ENCODE data around the gene LSM7. TPM values are rescaled to one million over a fixed set of nuclear protein-coding genes. Genes with fewer than 3 reads are reported as not detected.

The LSM7 gene
- total RNA-seq, 1 donor from 2014 or later = 31.4 TPM

DNA sequence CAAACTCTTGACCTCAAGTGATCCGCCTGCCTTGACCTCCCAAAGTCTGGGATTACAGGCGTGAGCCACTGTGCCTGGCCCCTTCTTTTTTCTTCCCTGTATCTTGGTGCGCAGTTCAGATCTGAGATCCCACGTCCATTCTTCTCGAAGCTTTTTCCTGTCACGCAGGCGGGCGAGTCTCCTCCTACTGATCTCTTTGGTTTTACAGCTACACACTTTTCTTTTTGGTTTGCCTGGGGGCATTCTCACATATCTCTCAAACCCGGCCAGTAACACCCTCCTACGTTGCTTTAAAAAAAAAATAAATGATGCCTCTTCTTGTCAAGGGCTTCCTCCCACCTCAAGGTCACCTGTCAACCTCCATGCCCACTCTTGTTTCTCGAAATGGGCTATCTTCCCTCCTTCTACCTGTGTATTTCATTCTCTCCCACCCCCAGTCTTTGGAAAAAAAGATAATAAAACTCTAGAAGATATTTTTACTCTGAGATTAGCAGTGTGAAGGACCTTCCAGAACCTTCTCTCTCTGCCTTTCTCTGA, 43.8 kb upstream of the LSM7 start:
- DNase-seq (ENCODE audit: low spot score in 2 of 2) = no peak
- Histone ChIP-seq H3K4me1 (no peaks in the 10 kb centered on the region), H3K36me3 (no peaks in the 10 kb centered on the region), H3K4me3 (no peak overlapping the region), H3K9me3 (no peaks in the 10 kb centered on the region), H3K27me3 (no peaks in the 10 kb centered on the region), H3K27ac (no peak overlapping the region)
- TF ChIP-seq, protein P1, sequence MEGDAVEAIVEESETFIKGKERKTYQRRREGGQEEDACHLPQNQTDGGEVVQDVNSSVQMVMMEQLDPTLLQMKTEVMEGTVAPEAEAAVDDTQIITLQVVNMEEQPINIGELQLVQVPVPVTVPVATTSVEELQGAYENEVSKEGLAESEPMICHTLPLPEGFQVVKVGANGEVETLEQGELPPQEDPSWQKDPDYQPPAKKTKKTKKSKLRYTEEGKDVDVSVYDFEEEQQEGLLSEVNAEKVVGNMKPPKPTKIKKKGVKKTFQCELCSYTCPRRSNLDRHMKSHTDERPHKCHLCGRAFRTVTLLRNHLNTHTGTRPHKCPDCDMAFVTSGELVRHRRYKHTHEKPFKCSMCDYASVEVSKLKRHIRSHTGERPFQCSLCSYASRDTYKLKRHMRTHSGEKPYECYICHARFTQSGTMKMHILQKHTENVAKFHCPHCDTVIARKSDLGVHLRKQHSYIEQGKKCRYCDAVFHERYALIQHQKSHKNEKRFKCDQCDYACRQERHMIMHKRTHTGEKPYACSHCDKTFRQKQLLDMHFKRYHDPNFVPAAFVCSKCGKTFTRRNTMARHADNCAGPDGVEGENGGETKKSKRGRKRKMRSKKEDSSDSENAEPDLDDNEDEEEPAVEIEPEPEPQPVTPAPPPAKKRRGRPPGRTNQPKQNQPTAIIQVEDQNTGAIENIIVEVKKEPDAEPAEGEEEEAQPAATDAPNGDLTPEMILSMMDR (IDR thresholded peaks at IDR 0.05) = no peak
- intact Hi-C loops (cut with DNase I) = no loop called here

- Histone ChIP-seq H3K4me1 (no peaks in the 10 kb centered on the region), H3K27me3 (no peaks in the 10 kb centered on the region), H3K27ac (no peak overlapping the region), H3K4me3 (no peak overlapping the region), H3K36me3 (no peaks in the 10 kb centered on the region), H3K9me3 (no peaks in the 10 kb centered on the region)
- intact Hi-C loops (cut with DNase I) = no loop called here
- TF ChIP-seq, protein P1 (IDR thresholded peaks at IDR 0.05) = no peak
- DNase-seq (ENCODE audit: low spot score in 2 of 2) = no peak
Observed at GRCh38 chr19:2371656-2372055, 43.3 kb upstream of the LSM7 start.

DNA sequence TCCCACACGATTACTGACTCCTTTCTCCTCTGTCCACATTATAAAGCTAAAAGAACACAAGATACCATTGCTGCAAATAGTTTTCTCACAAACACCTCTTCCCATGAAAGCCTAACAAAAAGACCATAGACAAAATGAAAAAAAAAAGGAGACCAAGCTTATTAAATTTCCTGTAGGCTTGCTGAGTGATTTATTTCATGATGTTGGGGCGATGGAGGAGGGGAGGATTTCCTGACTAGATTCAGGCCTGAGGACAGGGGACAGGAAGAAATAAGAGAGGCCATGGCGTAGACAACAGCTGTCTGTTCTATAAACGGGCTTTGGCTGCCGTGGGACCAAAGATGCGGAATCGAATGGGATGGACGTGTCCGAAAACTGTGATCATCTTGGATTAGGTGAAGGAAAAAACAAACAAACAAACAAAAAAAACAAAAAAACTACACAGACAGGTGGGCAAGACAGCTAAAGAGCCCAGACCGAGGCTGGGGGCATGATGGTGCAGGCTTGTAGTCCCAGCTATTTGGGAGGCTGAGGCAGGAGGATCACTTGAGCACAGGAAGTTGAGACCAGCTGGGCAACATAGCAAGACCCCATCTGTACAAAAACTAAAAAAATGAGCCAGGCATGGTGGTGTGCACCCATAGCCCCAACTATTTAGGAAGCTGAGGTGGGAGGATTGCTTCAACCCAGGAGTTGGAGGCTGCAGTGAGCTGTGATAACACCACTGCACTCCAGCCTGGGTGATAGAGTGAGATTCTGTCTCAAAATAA, 37.0 kb upstream of the LSM7 start:
- TF ChIP-seq, protein P1 (IDR thresholded peaks at IDR 0.05) = no peak
- no peak for DNase-seq (ENCODE audit: low spot score in 2 of 2)
- Histone ChIP-seq H3K4me1 (no peaks in the 10 kb centered on the region), H3K27me3 (peaks cover 8% of the 10 kb centered on the region), H3K9me3 (no peaks in the 10 kb centered on the region), H3K4me3 (no peak overlapping the region), H3K27ac (no peak overlapping the region), H3K36me3 (no peaks in the 10 kb centered on the region)
- intact Hi-C loops (cut with DNase I) = no loop called here

GRCh38 chr19:2363419-2363818, 35.0 kb upstream of the LSM7 start:
- no peak overlapping the region for H3K27ac ChIP-seq
- H3K4me3 ChIP-seq = no peak overlapping the region
- no peaks in the 10 kb centered on the region for H3K9me3 ChIP-seq
- peaks cover 16% of the 10 kb centered on the region for H3K27me3 ChIP-seq
- TF ChIP-seq, protein P1 (IDR thresholded peaks at IDR 0.05) = no peak
- no peaks in the 10 kb centered on the region for H3K36me3 ChIP-seq
- no peaks in the 10 kb centered on the region for H3K4me1 ChIP-seq
- DNase-seq (ENCODE audit: low spot score in 2 of 2) = no peak
- intact Hi-C loops (cut with DNase I) = no loop called here

DNA sequence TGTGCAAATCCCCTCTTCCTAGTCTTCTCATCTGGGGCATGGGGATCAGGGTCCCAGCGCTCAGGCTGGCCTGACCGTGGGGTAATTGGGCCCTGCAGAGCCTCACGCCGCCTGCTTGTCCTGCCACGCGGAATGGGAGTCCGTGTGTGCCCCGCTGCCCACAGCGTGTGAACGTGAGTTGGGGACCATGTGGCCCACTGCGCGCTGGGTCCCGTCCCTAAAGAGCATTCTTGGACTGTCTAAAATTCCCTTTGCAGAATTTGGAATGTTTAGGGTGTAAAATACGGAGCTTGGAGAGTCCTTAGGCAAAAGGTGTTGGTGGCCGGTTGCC, 34.5 kb upstream of the LSM7 start:
- peaks cover 16% of the 10 kb centered on the region for H3K27me3 ChIP-seq
- intact Hi-C loops (cut with DNase I) = no loop called here

More for the DNA sequence above, 34.5 kb upstream of the LSM7 start:
- Histone ChIP-seq H3K36me3 (no peaks in the 10 kb centered on the region), H3K4me3 (no peak overlapping the region), H3K4me1 (no peaks in the 10 kb centered on the region), H3K9me3 (no peaks in the 10 kb centered on the region), H3K27ac (no peak overlapping the region)
- TF ChIP-seq, protein P1 (IDR thresholded peaks at IDR 0.05) = no peak
- DNase-seq (ENCODE audit: low spot score in 2 of 2) = no peak
